T-helper 2 cell treated with Interferon-gamma antibody and Interleukin-4, amounts not matched to agents 5 μg/mL and 100 μg/mL, for 36 hours (primary cell): Measurements from ENCODE around the gene PDE6B.

Source experiments
- DNase-seq: peaks from one replicate; pipeline ENCODE4 v3.0.0; 2021; ENCODE audit warnings: low spot score
- H3K27ac Mint-ChIP-seq: one replicate; pipeline ENCODE4 v1.8.0; 2021; ENCODE audit warnings: mild to moderate bottlenecking, mixed read lengths
- H3K27me3 Mint-ChIP-seq: one replicate; pipeline ENCODE4 v1.8.0; 2021; ENCODE audit warnings: low read depth, mixed read lengths
- H3K36me3 Mint-ChIP-seq: one replicate; pipeline ENCODE4 v1.8.0; 2021; ENCODE audit warnings: low read depth, mixed read lengths
- H3K4me1 Mint-ChIP-seq: one replicate; pipeline ENCODE4 v1.8.0; 2021; ENCODE audit warnings: low read depth, mixed read lengths
- H3K4me3 Mint-ChIP-seq: one replicate; pipeline ENCODE4 v1.8.0; 2022; ENCODE audit warnings: mild to moderate bottlenecking, moderate library complexity, mixed read lengths
- H3K9me3 Mint-ChIP-seq: one replicate; pipeline ENCODE4 v1.8.0; 2021; ENCODE audit warnings: mixed read lengths

Gene PDE6B

DNA sequence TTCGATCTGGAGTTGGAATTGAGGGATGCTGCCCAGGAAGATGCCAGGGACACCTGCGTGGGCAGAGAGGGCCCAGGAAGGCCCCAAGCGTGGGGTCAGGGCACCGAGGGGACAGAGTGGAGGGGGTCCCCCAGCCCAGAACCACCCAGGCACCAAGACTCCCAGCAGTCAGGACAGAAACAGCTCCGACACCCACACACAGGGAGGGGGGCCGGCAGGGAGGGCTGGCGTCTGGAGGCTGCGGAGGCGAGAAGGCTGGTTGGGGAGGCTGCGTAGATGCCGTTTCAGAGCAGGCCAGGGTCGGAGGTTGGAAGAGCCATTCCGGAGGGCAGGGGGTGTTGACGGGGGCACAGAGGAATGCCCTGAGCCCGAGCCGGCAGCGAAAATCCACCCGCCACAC is 25.1 kb downstream of the PDE6B start:
- Mint-ChIP-seq H3K4me1 (no peaks in the 10 kb centered on the region), H3K4me3 (no peak overlapping the region), H3K27ac (no peak overlapping the region), H3K27me3 (no peaks in the 10 kb centered on the region), H3K36me3 (no peaks in the 10 kb centered on the region), H3K9me3 (peaks cover 3% of the 10 kb centered on the region)
- no peak for DNase-seq

DNA sequence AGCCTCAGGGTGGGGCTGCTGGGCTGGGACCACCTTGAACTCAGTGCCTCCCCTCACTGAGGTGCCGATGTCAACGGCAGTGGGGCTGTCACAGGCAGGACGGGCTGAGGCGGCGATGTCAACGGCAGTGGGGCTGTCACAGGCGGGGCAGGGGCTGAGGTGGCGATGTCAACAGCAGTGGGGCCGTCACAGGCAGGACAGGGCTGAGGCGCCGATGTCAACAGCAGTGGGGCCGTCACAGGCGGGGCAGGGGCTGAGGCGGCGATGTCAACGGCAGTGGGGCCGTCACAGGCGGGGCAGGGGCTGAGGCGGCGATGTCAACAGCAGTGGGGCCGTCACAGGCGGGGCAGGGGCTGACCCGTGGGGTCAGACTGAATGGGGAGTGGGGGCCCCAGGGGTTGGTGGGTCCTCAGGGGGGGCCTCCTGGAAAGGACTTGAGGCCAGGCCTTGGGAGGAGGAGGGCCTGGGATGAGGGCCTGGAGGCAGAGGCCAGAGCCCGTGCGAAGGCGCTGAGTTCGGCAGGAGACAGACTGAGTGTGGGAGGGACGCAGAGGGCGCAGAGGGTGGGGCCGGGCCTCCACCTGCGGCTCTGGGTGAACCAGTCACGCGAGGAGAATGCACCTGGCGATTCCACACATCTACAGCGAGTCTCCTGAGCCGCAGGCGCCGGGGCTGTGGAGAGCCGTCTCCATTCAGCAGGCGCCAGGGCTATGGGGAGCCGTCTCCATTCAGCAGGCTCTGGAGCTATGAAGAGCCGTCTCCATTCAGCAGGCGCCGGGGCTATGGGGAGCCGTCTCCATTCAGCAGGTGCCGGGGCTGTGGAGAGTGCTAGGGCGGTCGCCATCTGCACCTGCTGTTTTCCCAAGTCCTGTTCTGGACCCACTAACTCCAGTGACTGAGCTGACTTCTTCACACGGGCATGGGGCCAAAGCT is 25.8 kb downstream of the PDE6B start:
- Mint-ChIP-seq H3K27me3 (no peaks in the 10 kb centered on the region), H3K9me3 (no peaks in the 10 kb centered on the region), H3K27ac (no peak overlapping the region), H3K36me3 (no peaks in the 10 kb centered on the region), H3K4me3 (no peak overlapping the region), H3K4me1 (no peaks in the 10 kb centered on the region)
- DNase-seq = no peak

DNA sequence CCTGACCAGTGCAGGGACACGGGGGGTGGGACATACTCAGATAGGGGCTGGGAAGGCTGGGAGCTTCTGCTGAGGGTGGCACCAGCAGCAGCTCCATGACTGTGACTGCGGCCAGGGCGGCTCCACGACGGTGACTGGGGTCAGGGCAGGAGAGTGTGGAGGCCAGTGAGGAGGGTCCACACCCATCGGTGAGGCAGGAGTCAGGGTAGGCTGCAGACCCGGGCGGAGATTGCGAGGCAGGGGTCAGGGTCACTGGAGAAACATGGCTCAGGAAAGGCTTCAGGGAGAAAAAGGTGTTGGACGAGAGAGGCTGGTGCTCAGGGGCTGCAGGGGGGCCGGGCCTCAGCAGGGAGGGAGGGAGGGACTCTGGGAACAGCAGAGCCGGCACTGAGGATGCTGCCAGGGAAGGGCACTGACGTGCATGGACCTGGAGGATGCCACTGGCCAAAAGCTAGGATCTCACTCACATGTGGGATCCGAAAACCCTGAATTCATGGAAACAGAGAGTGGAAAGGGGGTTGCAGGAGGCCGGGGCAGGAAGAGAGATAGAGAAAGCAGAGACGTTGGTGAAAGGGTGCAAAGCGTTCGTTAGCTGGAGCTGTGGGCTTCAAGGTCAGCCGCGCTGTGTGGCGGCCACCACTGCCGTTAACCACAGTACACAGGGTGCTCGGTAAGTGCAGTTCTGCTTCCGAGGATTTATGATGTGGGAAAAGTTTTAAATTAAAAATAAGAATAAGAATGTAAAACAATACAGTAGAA is 26.7 kb downstream of the PDE6B start:
- H3K27me3 Mint-ChIP-seq = no peaks in the 10 kb centered on the region
- no peak overlapping the region for H3K4me3 Mint-ChIP-seq

DNA sequence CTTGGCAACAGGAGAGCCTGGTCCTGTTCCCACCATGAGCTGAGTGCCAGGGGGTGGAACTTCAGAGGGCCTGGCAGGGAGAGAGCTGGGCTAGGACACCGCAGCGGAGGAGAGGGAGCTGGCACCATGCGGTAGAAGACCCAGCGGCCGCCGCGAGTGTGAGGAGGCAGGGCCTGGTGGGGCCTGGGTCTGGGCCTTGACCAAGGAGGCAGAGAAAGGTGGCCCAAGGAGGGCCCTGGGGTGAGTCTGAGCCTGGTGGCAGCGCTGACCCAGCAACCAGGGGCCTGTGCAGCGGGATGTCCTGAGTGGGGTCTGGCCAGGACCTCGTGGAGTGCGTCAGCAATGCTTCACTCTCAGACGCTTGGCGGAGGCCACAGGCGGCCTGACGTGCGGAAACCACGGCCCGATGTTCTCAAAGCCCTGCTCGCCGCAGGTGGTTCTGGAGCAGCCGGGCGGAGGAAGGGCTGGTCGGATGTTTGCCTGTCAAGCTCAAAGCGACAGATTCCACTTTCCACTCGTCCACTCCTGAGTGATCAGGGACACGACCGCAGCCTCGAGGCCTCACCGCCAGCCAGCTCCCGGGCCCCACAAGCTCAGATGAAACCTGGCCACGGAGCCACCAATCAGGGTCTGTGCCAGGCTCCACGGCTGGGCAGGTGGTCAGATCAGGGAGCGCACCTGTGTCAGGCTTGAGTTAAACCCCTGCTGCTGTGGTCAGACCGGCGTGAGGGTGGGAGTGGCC is 27.9 kb downstream of the PDE6B start:
- no peak overlapping the region for H3K4me3 Mint-ChIP-seq
- no peaks in the 10 kb centered on the region for H3K9me3 Mint-ChIP-seq
- no peak for DNase-seq
- no peak overlapping the region for H3K27ac Mint-ChIP-seq
- H3K36me3 Mint-ChIP-seq = no peaks in the 10 kb centered on the region
- no peaks in the 10 kb centered on the region for H3K27me3 Mint-ChIP-seq
- no peaks in the 10 kb centered on the region for H3K4me1 Mint-ChIP-seq

More for the DNA sequence above, 26.7 kb downstream of the PDE6B start:
- no peaks in the 10 kb centered on the region for H3K9me3 Mint-ChIP-seq
- DNase-seq = no peak
- no peaks in the 10 kb centered on the region for H3K4me1 Mint-ChIP-seq
- H3K27ac Mint-ChIP-seq = no peak overlapping the region
- no peaks in the 10 kb centered on the region for H3K36me3 Mint-ChIP-seq

DNA sequence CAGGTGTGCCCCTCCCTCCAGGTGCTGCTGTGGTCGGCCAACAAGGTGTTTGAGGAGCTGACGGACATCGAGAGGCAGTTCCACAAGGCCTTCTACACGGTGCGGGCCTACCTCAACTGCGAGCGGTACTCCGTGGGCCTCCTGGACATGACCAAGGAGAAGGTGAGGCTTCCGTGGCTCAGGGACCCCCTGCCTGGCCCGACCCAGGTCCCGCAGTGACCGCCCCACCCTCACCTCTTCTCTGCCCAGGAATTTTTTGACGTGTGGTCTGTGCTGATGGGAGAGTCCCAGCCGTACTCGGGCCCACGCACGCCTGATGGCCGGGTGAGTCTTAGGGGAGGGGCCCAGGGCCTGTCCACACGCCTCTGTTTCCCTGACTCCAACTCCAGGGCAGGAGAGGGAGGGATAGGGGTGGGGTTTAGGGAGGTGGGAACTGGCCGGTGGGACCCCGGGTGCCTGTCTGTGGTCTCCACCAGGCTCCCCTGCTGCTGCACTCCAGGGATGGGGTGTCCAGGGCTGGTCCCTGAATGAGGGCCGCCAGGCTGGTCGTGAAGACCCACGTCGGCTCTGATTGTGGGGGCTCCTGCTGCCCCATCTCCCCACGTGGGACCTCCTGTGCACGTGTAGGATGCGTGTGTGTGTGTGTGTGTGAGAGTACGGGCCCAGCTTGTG is 28.6 kb downstream of the PDE6B start:
- no peak overlapping the region for H3K4me3 Mint-ChIP-seq
- no peak for DNase-seq
- H3K9me3 Mint-ChIP-seq = no peaks in the 10 kb centered on the region
- no peaks in the 10 kb centered on the region for H3K4me1 Mint-ChIP-seq
- H3K27ac Mint-ChIP-seq = no peak overlapping the region
- no peaks in the 10 kb centered on the region for H3K36me3 Mint-ChIP-seq
- H3K27me3 Mint-ChIP-seq = no peaks in the 10 kb centered on the region

DNA sequence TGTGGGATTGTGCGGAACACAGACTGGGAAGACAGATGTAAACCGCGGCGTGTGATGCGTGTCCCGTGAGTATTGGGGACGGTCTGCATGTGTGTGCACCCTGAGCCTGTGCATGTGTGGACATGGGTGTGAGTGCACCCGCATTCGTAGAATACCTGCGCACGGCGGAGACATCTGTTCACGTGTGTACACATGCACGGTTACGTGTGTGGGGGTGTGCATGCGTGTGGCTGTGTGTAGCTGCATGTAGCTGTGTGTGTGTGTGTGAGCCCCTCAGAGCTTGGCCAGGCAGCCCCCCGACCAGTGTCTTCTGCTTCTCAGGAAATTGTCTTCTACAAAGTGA is 29.1 kb downstream of the PDE6B start:
- Mint-ChIP-seq H3K4me1 (no peaks in the 10 kb centered on the region), H3K27me3 (no peaks in the 10 kb centered on the region), H3K4me3 (no peak overlapping the region), H3K36me3 (no peaks in the 10 kb centered on the region), H3K9me3 (no peaks in the 10 kb centered on the region), H3K27ac (no peak overlapping the region)
- no peak for DNase-seq

DNA sequence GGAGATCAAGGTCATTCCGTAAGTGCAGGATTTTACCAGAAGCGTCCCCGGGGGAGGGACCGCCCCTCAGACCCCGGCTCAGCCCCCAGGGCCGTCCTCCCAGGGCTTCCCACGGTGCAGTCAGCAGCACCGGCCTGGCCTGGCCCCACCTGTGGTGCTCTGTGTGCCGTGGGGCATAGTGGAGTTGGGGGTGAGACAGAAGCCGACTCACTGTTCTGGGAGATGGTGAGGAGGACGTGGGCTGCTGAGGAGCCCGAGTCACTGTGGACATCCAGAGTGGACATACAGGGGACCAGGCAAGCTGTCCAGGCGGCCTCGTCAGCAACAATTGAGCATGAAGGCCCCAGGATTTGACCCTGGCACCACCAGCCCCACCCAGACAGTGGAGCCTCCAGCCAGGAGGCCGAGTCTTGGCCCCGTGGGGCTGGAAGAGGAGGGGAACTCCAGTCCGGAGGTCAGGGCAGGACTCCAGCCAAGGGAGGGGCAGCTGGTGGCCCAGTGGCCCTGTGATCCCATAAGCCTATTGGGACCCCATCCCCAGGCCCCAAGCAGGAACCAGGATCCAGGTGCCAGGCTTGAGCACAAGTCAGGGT is 29.6 kb downstream of the PDE6B start:
- no peak for DNase-seq
- Mint-ChIP-seq H3K36me3 (no peaks in the 10 kb centered on the region), H3K27ac (no peak overlapping the region), H3K9me3 (peaks cover 3% of the 10 kb centered on the region), H3K4me3 (no peak overlapping the region), H3K27me3 (no peaks in the 10 kb centered on the region), H3K4me1 (no peaks in the 10 kb centered on the region)

DNA sequence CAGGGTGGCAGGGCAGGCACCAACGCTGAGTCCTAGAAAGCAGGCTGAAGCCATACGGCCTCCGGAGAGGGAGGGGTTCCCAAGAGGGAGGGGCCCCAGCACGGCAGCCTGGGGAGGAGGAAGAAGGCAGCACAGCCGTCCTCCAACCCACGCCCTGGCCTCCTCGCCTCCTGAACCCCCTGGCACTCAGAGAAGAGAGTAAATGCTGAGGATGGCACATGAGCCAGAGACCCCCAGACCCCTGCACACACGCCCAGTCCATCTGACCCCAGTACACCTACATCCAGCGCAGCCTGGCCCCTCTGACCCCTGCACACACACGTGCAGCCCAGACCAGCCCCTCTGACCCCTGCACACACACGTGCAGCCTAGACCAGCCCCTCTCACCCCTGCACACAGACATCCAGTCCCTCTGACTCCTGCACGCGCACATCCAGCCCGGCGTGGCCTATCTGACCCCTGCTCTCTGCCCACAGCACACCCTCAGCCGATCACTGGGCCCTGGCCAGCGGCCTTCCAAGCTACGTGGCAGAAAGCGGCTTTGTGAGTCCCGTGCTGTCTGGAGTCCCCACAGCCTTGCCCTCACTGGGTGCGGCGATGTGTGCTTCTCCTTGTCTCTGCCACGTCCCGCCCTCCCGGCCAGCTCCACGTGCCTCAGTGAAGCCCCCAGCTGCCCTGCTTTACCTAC is 30.2 kb downstream of the PDE6B start:
- Mint-ChIP-seq H3K9me3 (peaks cover 5% of the 10 kb centered on the region), H3K27ac (no peak overlapping the region), H3K36me3 (no peaks in the 10 kb centered on the region), H3K27me3 (no peaks in the 10 kb centered on the region), H3K4me3 (no peak overlapping the region), H3K4me1 (no peaks in the 10 kb centered on the region)
- DNase-seq = no peak

DNA sequence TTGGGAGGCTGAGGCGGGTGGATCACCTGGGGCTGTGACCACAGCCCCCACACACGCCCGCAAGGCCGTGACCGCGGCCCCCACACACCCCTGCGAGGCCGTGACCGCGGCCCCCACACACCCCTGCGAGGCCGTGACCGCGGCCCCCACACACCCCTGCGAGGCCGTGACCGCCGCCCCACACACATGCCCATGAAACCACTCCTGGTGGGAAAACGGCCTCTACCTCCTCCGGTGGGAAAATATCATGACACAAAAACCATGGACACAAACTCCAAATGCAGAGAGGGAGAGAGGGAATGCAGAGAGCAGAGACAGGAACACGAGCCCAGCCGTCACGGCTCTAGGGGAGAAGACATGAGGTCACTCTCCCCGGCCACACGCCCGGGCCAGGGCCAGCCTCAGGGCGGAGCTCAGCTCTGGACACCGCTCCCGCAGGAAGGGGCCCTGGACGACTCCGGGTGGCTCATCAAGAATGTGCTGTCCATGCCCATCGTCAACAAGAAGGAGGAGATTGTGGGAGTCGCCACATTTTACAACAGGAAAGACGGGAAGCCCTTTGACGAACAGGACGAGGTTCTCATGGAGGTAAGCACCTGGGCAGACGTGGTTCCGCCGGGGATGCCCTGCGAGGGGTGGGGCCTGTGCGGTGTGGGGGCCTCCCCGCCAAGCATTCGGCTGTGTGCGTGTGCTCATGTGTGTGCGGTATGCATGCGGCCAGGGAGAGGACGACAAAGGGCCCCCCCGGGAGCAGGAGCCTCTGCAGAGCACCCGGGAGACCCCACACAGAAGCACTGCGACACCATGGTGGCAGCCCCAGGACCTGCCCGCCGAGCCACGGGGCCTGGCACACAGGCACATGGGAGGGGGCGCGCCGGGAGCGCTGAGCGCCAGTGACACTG is 31.3 kb downstream of the PDE6B start:
- no peaks in the 10 kb centered on the region for H3K4me1 Mint-ChIP-seq

DNA sequence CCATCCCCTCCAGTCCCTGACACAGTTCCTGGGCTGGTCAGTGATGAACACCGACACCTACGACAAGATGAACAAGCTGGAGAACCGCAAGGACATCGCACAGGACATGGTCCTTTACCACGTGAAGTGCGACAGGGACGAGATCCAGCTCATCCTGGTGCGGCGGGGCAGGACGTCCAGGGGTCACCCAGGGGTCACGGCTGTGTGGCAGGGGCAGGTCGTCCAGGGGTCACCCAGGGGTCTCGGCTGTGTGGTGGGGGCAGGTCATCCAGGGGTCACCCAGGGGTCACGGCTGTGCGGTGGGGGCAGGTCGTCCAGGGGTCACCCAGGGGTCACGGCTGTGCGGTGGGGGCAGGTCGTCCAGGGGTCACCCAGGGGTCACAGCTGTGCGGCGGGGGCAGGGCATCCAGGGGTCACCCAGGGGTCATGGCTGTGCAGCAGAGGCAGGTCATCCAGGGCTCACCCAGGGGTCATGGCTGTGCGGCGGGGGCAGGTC is 32.0 kb downstream of the PDE6B start:
- DNase-seq = no peak
- no peaks in the 10 kb centered on the region for H3K27me3 Mint-ChIP-seq
- no peak overlapping the region for H3K4me3 Mint-ChIP-seq
- no peaks in the 10 kb centered on the region for H3K4me1 Mint-ChIP-seq
- peaks cover 3% of the 10 kb centered on the region for H3K36me3 Mint-ChIP-seq
- H3K27ac Mint-ChIP-seq = no peak overlapping the region
- H3K9me3 Mint-ChIP-seq = peaks cover 5% of the 10 kb centered on the region

More for the DNA sequence above, 31.3 kb downstream of the PDE6B start:
- H3K36me3 Mint-ChIP-seq = peaks cover 3% of the 10 kb centered on the region
- no peak overlapping the region for H3K27ac Mint-ChIP-seq
- H3K9me3 Mint-ChIP-seq = peaks cover 5% of the 10 kb centered on the region
- H3K27me3 Mint-ChIP-seq = no peaks in the 10 kb centered on the region
- no peak for DNase-seq
- no peak overlapping the region for H3K4me3 Mint-ChIP-seq

DNA sequence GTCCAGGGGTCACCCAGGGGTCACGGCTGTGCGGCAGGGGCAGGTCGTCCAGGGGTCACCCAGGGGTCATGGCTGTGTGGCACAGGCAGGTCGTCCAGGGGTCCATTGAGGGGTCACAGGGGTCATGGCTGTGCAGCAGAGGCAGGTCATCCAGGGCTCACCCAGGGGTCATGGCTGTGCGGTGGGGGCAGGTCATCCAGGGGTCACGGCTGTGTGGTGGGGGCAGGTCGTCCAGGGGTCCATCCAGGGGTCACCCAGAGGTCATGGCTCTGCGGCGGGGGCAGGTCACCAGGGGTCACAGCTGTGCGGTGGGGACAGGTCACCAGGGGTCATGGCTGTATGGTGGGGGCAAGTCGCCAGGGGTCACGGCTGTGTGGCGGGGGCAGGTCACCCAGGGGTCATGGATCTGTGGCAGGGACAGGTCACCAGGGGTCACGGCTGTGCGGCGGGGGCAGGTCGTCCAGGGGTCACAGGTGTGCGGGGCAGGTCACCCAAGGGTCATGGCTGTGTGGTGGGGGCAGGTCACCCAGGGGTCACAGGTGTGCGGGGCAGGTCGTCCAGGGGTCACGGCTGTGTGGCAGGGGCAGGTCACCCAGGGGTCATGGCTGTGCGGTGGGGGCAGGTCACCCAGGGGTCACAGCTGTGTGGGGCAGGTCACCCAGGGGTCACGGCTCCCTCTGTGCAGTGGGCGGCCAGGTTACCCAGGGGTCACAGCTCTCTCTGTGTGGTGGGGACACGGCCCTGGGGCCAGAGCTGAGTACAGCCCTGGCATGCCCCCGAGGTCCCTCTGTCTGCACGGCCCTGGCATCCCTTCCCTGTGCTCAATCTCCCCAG is 32.7 kb downstream of the PDE6B start:
- Mint-ChIP-seq H3K27me3 (no peaks in the 10 kb centered on the region), H3K27ac (no peak overlapping the region), H3K4me3 (no peak overlapping the region), H3K36me3 (peaks cover 3% of the 10 kb centered on the region), H3K9me3 (peaks cover 5% of the 10 kb centered on the region), H3K4me1 (no peaks in the 10 kb centered on the region)
- no peak for DNase-seq
